Left renal cortex interstitium (tissue), 4 donors: Measurements from ENCODE around the gene C11orf86. TPM values are rescaled to one million over a fixed set of nuclear protein-coding genes. Genes with fewer than 3 reads are reported as not detected.

ENCODE experiments used
- DNase-seq, 4 donors: peaks; one replicate each; pipeline ENCODE4 v3.0.0-alpha.2; 2013; ENCODE audit warnings: low read depth in 4 of 4, low spot score in 2 of 4, missing footprints in 1 of 4
- polyA plus RNA-seq, 4 donors: library from polyadenylated mRNA; unstranded; fragments of 120-200 nt; gene quantifications; one replicate each; pipeline ENCODE4 v1.2.1, GENCODE V29; 2013; ENCODE audit not compliant: insufficient read length in 4 of 4

Gene C11orf86
- polyA plus RNA-seq, 4 donors, result 0.13 to 0.25 TPM; not detected in 2

DNA sequence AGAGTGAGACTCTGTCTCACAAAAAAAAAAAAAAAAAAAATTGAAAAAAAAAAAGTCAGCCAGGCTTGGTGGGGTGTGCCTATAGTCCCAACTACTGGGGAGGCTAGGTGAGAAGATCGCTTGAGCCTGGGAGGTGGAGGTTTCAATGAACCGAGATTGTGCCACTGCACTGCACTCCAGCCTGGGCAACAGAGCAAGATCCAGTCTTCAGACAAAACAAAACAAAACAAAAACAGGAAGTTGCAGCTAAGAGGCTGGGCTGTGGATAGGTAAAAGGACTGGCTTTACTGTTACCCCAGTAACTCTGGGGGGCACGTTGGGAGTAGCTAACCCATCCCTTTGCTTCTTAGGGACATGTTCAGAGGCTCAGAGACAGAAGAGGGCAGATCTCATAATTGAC is 10.6 kb upstream of the C11orf86 start:
- DNase-seq, result no peak

- DNase-seq, result no peak
These were observed 8.8 kb upstream of the C11orf86 start for GRCh38 chr11:66966351-66966750.

- DNase-seq, result no peak
These were observed 7.3 kb upstream of the C11orf86 start for GRCh38 chr11:66967670-66968425.

GRCh38 chr11:66969584-66970225 is 5.4 kb upstream of the C11orf86 start:
- DNase-seq, result no peak

DNA sequence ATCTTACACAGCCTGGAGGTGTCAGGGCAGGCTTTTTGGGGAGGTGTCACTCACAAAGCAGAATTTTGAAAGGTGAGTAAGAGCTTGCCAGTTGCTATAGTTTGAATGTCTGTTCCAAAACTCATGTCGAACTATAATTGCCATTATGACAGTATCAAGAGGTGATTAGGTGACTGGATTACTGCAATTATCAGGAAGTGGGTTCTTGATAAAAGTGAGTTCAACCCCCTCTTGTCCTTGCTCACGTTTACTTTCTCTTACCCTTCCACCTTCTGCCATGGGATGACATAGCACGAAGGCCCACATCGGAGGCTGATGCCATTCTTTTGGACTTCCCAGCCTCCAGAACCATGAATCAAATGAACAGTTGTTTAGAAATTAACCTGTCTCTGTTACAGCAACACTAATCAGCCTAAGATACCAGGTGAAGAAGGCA is 4.7 kb upstream of the C11orf86 start:
- no peak for DNase-seq

- DNase-seq, result no peak
These were observed 4.2 kb upstream of the C11orf86 start for GRCh38 chr11:66970807-66971442.

- no peak for DNase-seq
These were observed 3.6 kb upstream of the C11orf86 start for GRCh38 chr11:66971488-66971887.

GRCh38 chr11:66973956-66974580 is 1.0 kb upstream of the C11orf86 start:
- DNase-seq, result no peak

GRCh38 chr11:66975405-66976027 is 412 bp downstream of the C11orf86 start:
- DNase-seq, result no peak

DNA sequence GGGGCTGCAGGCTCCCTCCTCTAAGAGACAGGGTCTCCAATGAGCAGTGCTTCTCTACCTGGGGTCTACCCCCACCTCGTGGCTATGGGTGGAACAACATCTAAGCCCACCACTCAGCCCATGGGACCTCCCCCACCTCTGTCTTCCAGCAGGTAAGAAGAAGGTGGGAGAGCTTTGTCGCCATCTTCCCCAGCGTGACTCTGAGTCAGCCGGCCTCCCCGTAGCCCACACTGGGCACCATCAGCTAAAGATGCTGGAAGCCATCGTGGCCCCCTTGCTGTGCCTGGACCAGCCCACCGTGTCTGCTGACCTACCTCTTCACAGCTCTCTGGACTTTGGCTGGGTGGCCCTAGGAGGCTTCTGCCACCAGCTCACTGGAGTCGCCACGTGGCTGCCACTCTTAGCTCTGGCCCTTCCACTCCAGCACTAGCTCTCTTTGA is 944 bp downstream of the C11orf86 start:
- no peak for DNase-seq

- DNase-seq, result no peak
These were observed 1.8 kb downstream of the C11orf86 start for GRCh38 chr11:66976925-66977324.

- no peak for DNase-seq
These were observed 3.1 kb downstream of the C11orf86 start for GRCh38 chr11:66978229-66978628.

DNA sequence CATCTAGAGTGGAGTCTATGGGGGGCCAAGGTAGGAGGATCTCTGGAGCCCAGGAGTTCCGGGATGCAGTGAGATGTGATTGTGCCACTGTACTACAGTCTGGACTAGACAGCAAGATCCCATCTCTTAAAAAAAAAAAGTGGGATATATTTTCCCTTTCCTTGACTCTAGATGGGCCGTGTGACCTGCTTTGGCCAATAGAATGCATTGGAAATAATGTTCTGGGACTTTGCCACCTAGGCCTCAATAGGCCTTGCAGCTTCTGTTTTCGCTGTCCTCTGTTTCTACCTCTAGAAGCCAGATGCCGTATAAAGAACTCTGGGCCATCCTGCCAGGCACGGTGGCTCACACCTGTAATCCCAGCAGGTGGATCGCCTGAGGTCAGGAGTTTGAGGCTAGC is 3.6 kb downstream of the C11orf86 start:
- DNase-seq, result no peak

DNA sequence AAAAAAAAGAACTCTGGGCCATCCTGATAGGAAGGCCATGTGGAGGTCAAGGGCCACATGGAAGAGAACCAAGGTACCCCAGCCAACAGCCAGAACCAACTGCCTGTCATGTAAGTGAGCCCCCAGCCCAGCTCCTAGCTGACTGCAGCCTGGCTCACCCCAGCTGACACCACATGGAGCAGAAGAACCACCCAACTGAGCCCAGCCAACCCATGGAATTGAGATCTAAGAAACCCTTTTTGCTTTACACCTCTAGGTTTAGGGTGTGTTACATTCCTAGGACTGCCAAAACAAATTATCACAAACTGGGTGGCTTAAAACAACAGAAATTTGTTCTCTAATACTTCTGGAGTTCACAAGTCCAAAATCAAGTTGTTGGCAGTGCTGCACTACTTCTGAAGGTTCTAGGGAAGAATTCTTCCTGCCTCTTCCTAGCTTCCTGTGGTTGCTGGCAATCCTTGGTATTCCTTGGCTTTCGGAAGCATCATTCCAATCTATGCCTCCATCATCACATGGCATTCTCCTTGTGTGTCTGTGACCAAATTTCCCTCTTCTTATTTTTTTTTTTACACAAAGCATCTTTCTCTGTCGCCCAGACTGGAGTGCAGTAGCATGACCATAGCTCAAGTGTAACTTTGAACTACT is 4.4 kb downstream of the C11orf86 start:
- no peak for DNase-seq

DNA sequence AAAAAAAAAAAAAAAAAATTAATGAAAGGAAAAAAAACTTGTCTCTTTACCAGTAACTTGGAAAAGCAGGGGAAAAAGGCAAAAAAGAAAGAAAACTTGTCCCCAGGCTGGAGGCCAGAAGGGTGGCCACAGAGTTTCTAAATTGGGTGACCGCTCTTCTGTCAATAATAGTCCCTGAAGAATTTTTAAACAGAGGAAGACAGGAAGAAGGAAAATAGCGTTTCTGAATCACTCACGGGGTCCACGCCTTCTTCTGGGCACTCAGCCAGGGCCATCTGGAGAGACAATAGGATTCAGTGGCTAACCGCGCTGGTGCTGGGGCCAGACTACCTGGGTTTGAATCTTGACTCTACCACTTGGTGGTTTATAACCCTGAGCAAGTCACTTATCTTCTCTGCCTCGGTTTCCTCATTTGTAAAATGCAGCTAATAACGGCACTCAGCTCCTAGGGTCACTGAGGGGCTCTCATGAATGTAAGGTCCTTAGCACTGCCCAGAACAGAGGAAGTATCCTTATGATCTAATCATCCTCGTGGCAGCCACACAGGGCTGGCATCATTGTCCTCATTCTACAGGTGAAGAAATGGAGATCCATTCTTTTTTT is 7.0 kb downstream of the C11orf86 start:
- peak in 1 of 4 donors; percentile 37 for DNase-seq

DNA sequence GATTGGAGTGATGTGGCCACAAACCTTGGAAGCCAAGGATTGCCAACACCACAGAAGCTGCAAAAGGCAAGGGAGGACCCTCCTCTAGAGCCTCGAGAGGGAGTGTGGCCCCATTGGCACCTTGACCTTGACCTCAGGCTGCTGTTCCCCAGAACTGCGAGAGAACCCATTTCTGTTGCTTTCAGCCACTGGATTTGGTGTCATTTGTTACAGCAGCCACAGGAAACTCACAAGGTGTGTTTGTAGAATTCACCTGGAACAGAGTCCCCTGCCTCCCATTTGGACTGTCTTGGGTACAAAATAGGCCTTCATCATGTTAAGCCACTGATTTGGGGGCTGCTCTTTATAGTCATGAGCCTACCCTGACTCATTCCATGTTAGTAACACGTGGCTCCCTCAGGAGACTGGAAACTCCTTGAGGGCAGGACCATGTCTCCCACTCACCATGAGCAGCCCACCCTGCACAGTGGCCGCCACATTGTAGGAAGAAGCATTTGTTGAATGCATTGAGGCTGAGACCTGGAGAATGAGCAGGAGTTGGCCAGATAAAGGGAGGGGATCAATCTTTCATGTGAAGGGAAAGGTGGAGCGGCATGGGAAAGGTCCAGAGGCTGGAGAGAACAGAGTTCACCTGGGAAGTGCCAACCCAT is 8.3 kb downstream of the C11orf86 start:
- no peak for DNase-seq

DNA sequence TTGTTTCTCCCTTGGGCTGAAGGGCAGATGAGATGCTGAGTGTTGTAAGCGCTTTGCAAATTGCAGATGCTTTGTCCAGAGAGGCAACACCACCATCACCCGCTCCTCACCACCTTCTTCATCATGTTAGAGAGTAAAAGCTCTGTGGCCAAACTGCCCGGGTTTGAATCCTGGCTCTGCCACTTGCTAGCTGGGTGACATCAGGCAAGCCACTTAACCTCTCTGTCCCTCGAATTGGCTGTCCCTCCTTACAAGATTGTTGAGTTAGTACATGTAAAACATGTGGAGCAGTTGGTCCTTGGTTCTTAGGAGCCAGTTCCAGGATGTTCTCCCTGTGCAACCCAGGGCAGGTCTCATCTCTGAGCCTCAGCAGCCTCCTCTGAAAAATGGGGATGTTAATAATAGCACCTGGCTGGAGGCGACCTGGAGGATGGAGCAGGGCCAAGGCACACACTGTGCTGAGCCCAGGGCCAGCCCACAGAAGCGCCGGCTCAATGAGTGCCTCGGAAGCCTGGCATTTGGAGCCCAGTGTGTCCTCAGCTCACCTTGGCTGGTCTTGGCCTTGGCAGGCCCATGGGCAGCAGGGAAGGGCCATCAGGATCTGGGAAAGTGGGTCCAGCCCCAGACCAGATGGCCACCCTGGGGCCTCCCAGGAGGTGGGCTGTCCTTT is 10.5 kb downstream of the C11orf86 start:
- DNase-seq, result no peak

- no peak for DNase-seq
These were observed 11.1 kb downstream of the C11orf86 start for GRCh38 chr11:66986178-66986545.

DNA sequence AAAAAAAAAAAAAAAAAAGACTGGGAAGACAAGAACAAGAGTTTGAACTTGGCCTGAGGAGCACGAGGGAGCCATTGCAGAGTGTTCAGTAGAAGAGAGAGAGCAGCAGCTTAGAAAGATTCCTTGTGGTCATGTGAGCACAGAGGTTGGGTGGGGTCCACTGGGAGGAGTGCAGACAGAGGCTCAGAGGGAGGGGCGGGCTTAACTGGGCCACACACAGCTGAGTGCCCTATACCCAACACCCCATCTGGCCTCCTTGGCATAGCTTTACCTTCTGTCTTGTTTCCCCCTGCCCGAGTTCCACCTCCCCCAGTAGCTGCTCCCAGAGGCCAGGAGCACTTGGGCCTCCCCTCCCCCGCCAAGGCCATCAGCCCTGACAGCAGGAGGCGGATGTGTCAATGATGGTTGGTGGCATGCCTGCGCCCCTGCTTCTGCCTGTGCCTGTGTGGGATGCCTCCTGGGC is 12.1 kb downstream of the C11orf86 start:
- no peak for DNase-seq
